Endothelial cell of umbilical vein (primary cell): ENCODE data around the gene SORCS2. TPM values are rescaled to one million over a fixed set of nuclear protein-coding genes. Genes with fewer than 3 reads are reported as not detected.

Experiments used
- BruUV-seq: library from RNA; stranded (reverse); fragments of 400-500 nt; replicated peaks from 2 replicates; lab custom pipeline; 2021; lab: Mats Ljungman, UMichigan
- CTCF ChIA-PET: fragments of 300-600, 350-600 bp; sonication (Branson Sonifier 250); formaldehyde crosslinking; loops from one replicate; lab custom pipeline; 2021; ENCODE audit warnings: antibody characterized with exemption, inconsistent platforms; lab: Charles Lee
- POLR2A ChIA-PET: fragments of 300-600, 350-600 bp; sonication (Branson Sonifier 250); formaldehyde crosslinking; loops from one replicate; lab custom pipeline; 2021; ENCODE audit warnings: antibody characterized with exemption, inconsistent platforms; lab: Charles Lee
- DNase-seq: peaks from one replicate; pipeline ENCODE4 v3.0.0-alpha.2; 2011; ENCODE audit warnings: low read depth, low spot score
- FAIRE-seq: peaks from 2 replicates; lab custom pipeline; 2011; peaks lifted over from hg19 to GRCh38; lab: Jason Lieb, UNC
- H2AFZ ChIP-seq: 2 replicates; pipeline ENCODE4 v1.6.0; 2012; ENCODE audit warnings: low read depth, low read length, control low read depth, inconsistent platforms
- H3K27ac ChIP-seq: 2 replicates; pipeline ENCODE4 v1.5.1; 2011; ENCODE audit warnings: low read depth, mild to moderate bottlenecking, control low read depth, low read length, moderate library complexity; ENCODE audit not compliant: insufficient read depth
- H3K27me3 ChIP-seq, 2 experiments: 2 replicates each; pipeline versions ENCODE4 v1.6.0 to v1.6.1; 2011; ENCODE audit warnings: low read length in 2 of 2, mixed read lengths in 1 of 2; ENCODE audit not compliant: control insufficient read depth in 2 of 2, insufficient read depth in 2 of 2
- H3K36me3 ChIP-seq, 2 experiments: 2 replicates in 1 of 2; 3 replicates in 1 of 2; pipeline ENCODE4 v1.5.1; 2011; ENCODE audit warnings: low read length in 2 of 2, mild to moderate bottlenecking in 1 of 2, moderate library complexity in 1 of 2; ENCODE audit not compliant: control insufficient read depth in 2 of 2, insufficient read depth in 2 of 2; ENCODE audit errors: extremely low read depth in 1 of 2
- H3K4me1 ChIP-seq: 3 replicates; pipeline ENCODE4 v1.5.1; 2011; ENCODE audit warnings: mild to moderate bottlenecking, low read length; ENCODE audit not compliant: control insufficient read depth, insufficient read depth; ENCODE audit errors: extremely low read depth
- H3K4me2 ChIP-seq: 2 replicates; pipeline ENCODE4 v1.6.1; 2011; ENCODE audit warnings: low read length, control low read depth, mixed read lengths; ENCODE audit not compliant: insufficient read depth
- H3K4me3 ChIP-seq, 3 experiments: fragments of 200-600 bp in 1 of 3; sonication (generic), shearing (Covaris generic) in 1 of 3; replicated peaks in 1 of 3; 2 replicates each; pipeline ENCODE4 v1.5.1; 2011 to 2016; ENCODE audit warnings: control low read depth in 3 of 3, low read length in 3 of 3, mild to moderate bottlenecking in 2 of 3, inconsistent platforms in 1 of 3, low read depth in 1 of 3, moderate library complexity in 1 of 3; ENCODE audit not compliant: insufficient read depth in 1 of 3
- H3K79me2 ChIP-seq: 2 replicates; pipeline ENCODE4 v1.6.0; 2012; ENCODE audit warnings: low read length, inconsistent platforms; ENCODE audit not compliant: control insufficient read depth, insufficient read depth
- H3K9ac ChIP-seq: replicated peaks from 2 replicates; pipeline ENCODE3; 2011; ENCODE audit warnings: low read length, control low read depth; ENCODE audit not compliant: insufficient read depth; ENCODE audit errors: extremely low read depth
- H3K9me1 ChIP-seq: replicated peaks from 3 replicates; pipeline ENCODE4 v1.6.0; 2011; ENCODE audit warnings: mild to moderate bottlenecking, low read length; ENCODE audit not compliant: control insufficient read depth, insufficient read depth; ENCODE audit errors: extremely low read depth
- H3K9me3 ChIP-seq: replicated peaks from 2 replicates; pipeline ENCODE4 v1.5.1; 2012; ENCODE audit warnings: low read length, inconsistent platforms; ENCODE audit not compliant: control insufficient read depth, insufficient read depth
- H4K20me1 ChIP-seq: replicated peaks from 2 replicates; pipeline ENCODE3; 2011; ENCODE audit warnings: mild to moderate bottlenecking, low read length; ENCODE audit not compliant: control insufficient read depth, insufficient read depth; ENCODE audit errors: extremely low read depth
- CTCF ChIP-seq, 2 donors: IDR thresholded peaks; 1 replicate in 1 of 2; 2 replicates in 1 of 2; pipeline ENCODE4 v1.5.1; 2011; ENCODE audit warnings: low read length in 2 of 2, mild to moderate bottlenecking in 2 of 2, moderate library complexity in 2 of 2, control low read depth in 1 of 2, inconsistent platforms in 1 of 2, low read depth in 1 of 2; ENCODE audit not compliant: insufficient read depth in 1 of 2; ENCODE audit errors: extremely low read depth in 1 of 2
- EZH2 ChIP-seq: IDR thresholded peaks from 2 replicates; pipeline ENCODE4 v1.6.1; 2012; ENCODE audit warnings: borderline replicate concordance, low read depth, mild to moderate bottlenecking, moderate library complexity, low read length, inconsistent platforms; ENCODE audit not compliant: severe bottlenecking
- FOS ChIP-seq: IDR thresholded peaks from 2 replicates; pipeline ENCODE4 v1.6.1; 2011; ENCODE audit warnings: mild to moderate bottlenecking, low read length, moderate library complexity, borderline replicate concordance; ENCODE audit not compliant: insufficient read depth
- GATA2 ChIP-seq: IDR thresholded peaks from 2 replicates; pipeline ENCODE4 v1.7.0; 2011; ENCODE audit warnings: low read depth, mild to moderate bottlenecking, moderate library complexity, mixed read lengths, low read length; ENCODE audit not compliant: insufficient read length, insufficient read depth
- JUN ChIP-seq: IDR thresholded peaks from 2 replicates; pipeline ENCODE4 v1.6.1; 2011; ENCODE audit warnings: borderline replicate concordance, low read depth; ENCODE audit not compliant: insufficient read length, insufficient read depth
- MYC ChIP-seq: IDR thresholded peaks from one replicate; pipeline ENCODE4 v1.6.1; 2011; ENCODE audit warnings: mild to moderate bottlenecking, low read depth, low read length
- dilution Hi-C: fragments of 300-500 bp; cut with MboI; formaldehyde crosslinking; loops from one replicate; pipeline ENCODE4 v1.15.0; 2019; ENCODE audit warnings: low sequenced_read_pairs; ENCODE audit not compliant: extremely low pct_ligation_motif_present
- intact Hi-C: fragments of 100-400 bp; cut with micrococcal nuclease; formaldehyde crosslinking; loops from one replicate; pipeline ENCODE4 v1.10.0; 2022
- polyA plus RNA-seq, 4 experiments: library from polyadenylated mRNA; depleted of rRNA in 3 of 4; stranded (reverse) in 3 of 4; unstranded in 1 of 4; fragments of >200 nt; gene quantifications; 2 replicates each; pipeline versions ENCODE4 v1.2.1 to v1.2.3, GENCODE V29; 2011 to 2012; ENCODE audit warnings: missing spikeins in 1 of 4
- total RNA-seq: library from RNA; stranded (reverse); gene quantifications from 2 replicates; pipeline ENCODE4 v1.2.3, GENCODE V29; 2021

SORCS2 gene
- total and polyA plus RNA-seq, 2 donors (not counting 3 experiments of a cell fraction or from before 2014, with no cell fraction given): not detected

- H4K20me1 ChIP-seq: no peaks in the 10 kb centered on the region
- FAIRE-seq: no peak
- H3K36me3 ChIP-seq: peaks cover 42 to 75% of the 10 kb centered on the region in 2 experiments
Observed at GRCh38 chr4:7768736-7769135, 576.4 kb downstream of the SORCS2 start.

More at GRCh38 chr4:7768736-7769135, 576.4 kb downstream of the SORCS2 start:
- H3K9me1 ChIP-seq: no peaks in the 10 kb centered on the region
- no peaks in the 10 kb centered on the region for H3K27me3 ChIP-seq
- intact Hi-C loops: no loop called here
- no peaks in the 10 kb centered on the region for H3K9me3 ChIP-seq
- no peak overlapping the region for H2AFZ ChIP-seq
- dilution Hi-C loops: no loop called here
- no peak overlapping the region for H3K4me3 ChIP-seq
- no peak overlapping the region for H3K4me2 ChIP-seq
- H3K27ac ChIP-seq: no peak overlapping the region
- no TSS peak for BruUV-seq
- POLR2A ChIA-PET: no interaction called here
- no peaks in the 10 kb centered on the region for H3K4me1 ChIP-seq
- no peak overlapping the region for H3K9ac ChIP-seq
- peaks cover 10% of the 10 kb centered on the region for H3K79me2 ChIP-seq
- no peak for DNase-seq
- CTCF ChIA-PET: interaction anchor here (0.9 to 2.8 kb wide), 5 partner anchors 9 to 35 kb away, joined by 3 to 36 read pairs (median 4); no protein-coding TSS in a partner anchor
- TF ChIP-seq EZH2 (no peak), JUN (no peak), FOS (no peak), CTCF (IDR thresholded peaks at IDR 0.05; ENCODE audit: extremely low read depth in 1 of 2, insufficient read depth in 1 of 2, low read depth in 1 of 2, low read length in 2 of 2) (no peak), MYC (no peak), GATA2 (no peak)
